ENCODE results near the gene PLCB1. TPM values are rescaled to one million over a fixed set of nuclear protein-coding genes. Genes with fewer than 3 reads are reported as not detected.

The PLCB1 gene
- total RNA-seq, 3 donors from 2014 or later = 7.2 to 50.7 (median 8.8) TPM

GRCh38 chr20:8932192-8933165 is 800.4 kb downstream of the PLCB1 start:
- ATAC-seq (no peak), DNase-seq (no peak)
- no peak overlapping the region for H3K4me3 ChIP-seq
- intact Hi-C loops (cut with DNase I, micrococcal nuclease) = no loop called here
- H3K36me3 ChIP-seq (ENCODE audit: low read depth) = no peaks in the 10 kb centered on the region
- no peak for TF ChIP-seq CTCF (IDR thresholded peaks at IDR 0.05)
- no peaks in the 10 kb centered on the region for H3K9me3 ChIP-seq
- H3K4me1 ChIP-seq (ENCODE audit: low read depth) = no peaks in the 10 kb centered on the region

- no peaks in the 10 kb centered on the region for H3K36me3 ChIP-seq (ENCODE audit: low read depth)
- TF ChIP-seq CTCF (IDR thresholded peaks at IDR 0.05) = no peak
- DNase-seq (peak in 1 of 3 donors; percentile 13), ATAC-seq (no peak)
- H3K4me3 ChIP-seq = no peak overlapping the region
- intact Hi-C loops (cut with DNase I, micrococcal nuclease) = no loop called here
- no peaks in the 10 kb centered on the region for H3K9me3 ChIP-seq
- H3K4me1 ChIP-seq (ENCODE audit: low read depth) = no peaks in the 10 kb centered on the region
These were observed 801.3 kb downstream of the PLCB1 start for GRCh38 chr20:8933381-8933807.

- no peak for TF ChIP-seq CTCF (IDR thresholded peaks at IDR 0.05)
- H3K36me3 ChIP-seq (ENCODE audit: low read depth) = no peaks in the 10 kb centered on the region
- ATAC-seq = no peak
- H3K4me3 ChIP-seq = no peak overlapping the region
- intact Hi-C loops (cut with DNase I, micrococcal nuclease) = no loop called here
- no peak for DNase-seq
- no peaks in the 10 kb centered on the region for H3K9me3 ChIP-seq
- no peaks in the 10 kb centered on the region for H3K4me1 ChIP-seq (ENCODE audit: low read depth)
These were observed 802.3 kb downstream of the PLCB1 start for GRCh38 chr20:8934362-8934761.

Other genes starting within 250 kb of the PLCB1 start
- not detected for gene HAO1, start 191.8 kb upstream of the PLCB1 start, total RNA-seq
- 10 to 100 TPM; 20.4 to 91.6 (median 26.5) TPM for gene TMX4, start 112.5 kb upstream of the PLCB1 start, total RNA-seq

Data from mucosa of descending colon (tissue), 3 donors.